ENCODE measurements around the gene FALEC.

FALEC gene

GRCh38 chr1:150575518-150576366, 60.2 kb downstream of the FALEC start:
- POLR2A ChIA-PET, result interaction anchor here (6.0 to 7.7 kb wide), 2 partner anchors 13 to 54 kb away, joined by 57 to 260 read pairs; partner anchors contain the start of gene ENSA
- DNase-seq (ENCODE audit: extremely low spot score), result no peak
- CTCF ChIA-PET, result interaction anchor here (1.5 kb wide), 1 partner anchor 15 kb away, joined by 6 read pairs; no protein-coding TSS in a partner anchor
- TF ChIP-seq CTBP1 (IDR thresholded peaks at IDR 0.05; ENCODE audit: borderline replicate concordance) (no peak), ELF4 (IDR thresholded peaks at IDR 0.05) (no peak), BHLHE40 (IDR thresholded peaks at IDR 0.05; ENCODE audit: borderline replicate concordance) (no peak), TARDBP (IDR thresholded peaks at IDR 0.05) (no peak), NFRKB (IDR thresholded peaks at IDR 0.05) (no peak), HDGF (IDR thresholded peaks at IDR 0.05; ENCODE audit: borderline replicate concordance) (no peak), SUZ12 (IDR thresholded peaks at IDR 0.05) (no peak), FOXK2 (IDR thresholded peaks at IDR 0.05) (no peak), SP1 (IDR thresholded peaks at IDR 0.05) (no peak), LEF1 (IDR thresholded peaks at IDR 0.05; ENCODE audit: borderline replicate concordance) (no peak), ARNT (IDR thresholded peaks at IDR 0.05) (no peak), L3MBTL2 (conservative IDR thresholded peaks at IDR 0.05) (no peak), FOXM1 (IDR thresholded peaks at IDR 0.05; ENCODE audit: borderline replicate concordance) (no peak)

- ChIA-PET POLR2A (interaction anchor here (6.0 to 7.7 kb wide), 2 partner anchors 13 to 53 kb away, joined by 57 to 260 read pairs; partner anchors contain the start of gene ENSA), CTCF (interaction anchor here (1.1 kb wide), 1 partner anchor 17 kb away, joined by 3 read pairs; no protein-coding TSS in a partner anchor)
- DNase-seq (ENCODE audit: extremely low spot score), result no peak
- TF ChIP-seq NFRKB (IDR thresholded peaks at IDR 0.05) (no peak), TARDBP (IDR thresholded peaks at IDR 0.05) (no peak), ELF4 (IDR thresholded peaks at IDR 0.05) (no peak), PKNOX1 (IDR thresholded peaks at IDR 0.05) (no peak), CTBP1 (IDR thresholded peaks at IDR 0.05; ENCODE audit: borderline replicate concordance) (no peak), FOXK2 (IDR thresholded peaks at IDR 0.05) (no peak), SP1 (IDR thresholded peaks at IDR 0.05) (no peak), FOXM1 (IDR thresholded peaks at IDR 0.05; ENCODE audit: borderline replicate concordance) (no peak), HDGF (IDR thresholded peaks at IDR 0.05; ENCODE audit: borderline replicate concordance) (no peak), ARNT (IDR thresholded peaks at IDR 0.05) (no peak), ZNF384 (IDR thresholded peaks at IDR 0.05) (no peak)
Measured at GRCh38 chr1:150576367-150576711, 60.8 kb downstream of the FALEC start.

- TF ChIP-seq BHLHE40 (IDR thresholded peaks at IDR 0.05; ENCODE audit: borderline replicate concordance) (no peak), NFRKB (IDR thresholded peaks at IDR 0.05) (0 out of 2 replicates have a peak, but pooled peaks have one; percentile 13), CTBP1 (IDR thresholded peaks at IDR 0.05; ENCODE audit: borderline replicate concordance) (no peak)
- no peak for DNase-seq (ENCODE audit: extremely low spot score)
- CTCF ChIA-PET, result interaction anchor here (0.9 to 1.1 kb wide), 3 partner anchors 16 to 419 kb away, joined by 3 to 4 read pairs (median 3); no protein-coding TSS in a partner anchor
- POLR2A ChIA-PET, result interaction anchor here (4.1 to 7.7 kb wide), 3 partner anchors 14 to 52 kb away, joined by 57 to 260 read pairs (median 63); partner anchors contain the start of gene ENSA
Measured at GRCh38 chr1:150576794-150577556, 61.4 kb downstream of the FALEC start.

- POLR2A ChIA-PET, result interaction anchor here (1.0 to 7.7 kb wide), 10 partner anchors 7 to 428 kb away, joined by 3 to 260 read pairs (median 34); partner anchors contain the start of genes ENSA and MINDY1
- TF ChIP-seq FOXA1 (IDR thresholded peaks at IDR 0.05), result no peak
- no peak for TF ChIP-seq TARDBP (IDR thresholded peaks at IDR 0.05)
- no peak for TF ChIP-seq ELF4 (IDR thresholded peaks at IDR 0.05)
- no peak for TF ChIP-seq NFRKB (IDR thresholded peaks at IDR 0.05)
- no peak for TF ChIP-seq ARNT (IDR thresholded peaks at IDR 0.05)
- no peak for TF ChIP-seq L3MBTL2 (conservative IDR thresholded peaks at IDR 0.05)
- TF ChIP-seq SUZ12 (IDR thresholded peaks at IDR 0.05), result no peak
- TF ChIP-seq CTBP1 (IDR thresholded peaks at IDR 0.05; ENCODE audit: borderline replicate concordance), result no peak
- no peak for TF ChIP-seq FOXK2 (IDR thresholded peaks at IDR 0.05)
- no peak for TF ChIP-seq FOXM1 (IDR thresholded peaks at IDR 0.05; ENCODE audit: borderline replicate concordance)
- TF ChIP-seq ZNF384 (IDR thresholded peaks at IDR 0.05), result no peak
- TF ChIP-seq PKNOX1 (IDR thresholded peaks at IDR 0.05), result no peak
- no peak for TF ChIP-seq BHLHE40 (IDR thresholded peaks at IDR 0.05; ENCODE audit: borderline replicate concordance)
- no peak for DNase-seq (ENCODE audit: extremely low spot score)
- CTCF ChIA-PET, result interaction anchor here (0.9 to 1.1 kb wide), 3 partner anchors 17 to 418 kb away, joined by 3 to 4 read pairs (median 4); no protein-coding TSS in a partner anchor
Measured at GRCh38 chr1:150577557-150578271, 62.2 kb downstream of the FALEC start.

- ChIA-PET POLR2A (interaction anchor here (0.7 to 7.7 kb wide), 21 partner anchors 8 to 691 kb away, joined by 3 to 260 read pairs (median 9); partner anchors contain the start of genes ADAMTSL4, ENSA, FALEC and GOLPH3L), CTCF (interaction anchor here (1.0 kb wide), 2 partner anchors 18 to 41 kb away, joined by 3 to 4 read pairs; no protein-coding TSS in a partner anchor)
- TF ChIP-seq ELF4 (IDR thresholded peaks at IDR 0.05) (no peak), HDGF (IDR thresholded peaks at IDR 0.05; ENCODE audit: borderline replicate concordance) (no peak), L3MBTL2 (conservative IDR thresholded peaks at IDR 0.05) (peak; percentile 59), BHLHE40 (IDR thresholded peaks at IDR 0.05; ENCODE audit: borderline replicate concordance) (no peak)
- DNase-seq (ENCODE audit: extremely low spot score), result peak; percentile 49
Measured at GRCh38 chr1:150578272-150579109, 62.9 kb downstream of the FALEC start.
